ENCODE measurements around the gene PDXK.

PDXK gene

GRCh38 chr21:43801006-43801783, 82.3 kb downstream of the PDXK start:
- no peak overlapping the region for H3K4me3 ChIP-seq (ENCODE audit: low read depth, low read length)
- TF ChIP-seq, protein P1, sequence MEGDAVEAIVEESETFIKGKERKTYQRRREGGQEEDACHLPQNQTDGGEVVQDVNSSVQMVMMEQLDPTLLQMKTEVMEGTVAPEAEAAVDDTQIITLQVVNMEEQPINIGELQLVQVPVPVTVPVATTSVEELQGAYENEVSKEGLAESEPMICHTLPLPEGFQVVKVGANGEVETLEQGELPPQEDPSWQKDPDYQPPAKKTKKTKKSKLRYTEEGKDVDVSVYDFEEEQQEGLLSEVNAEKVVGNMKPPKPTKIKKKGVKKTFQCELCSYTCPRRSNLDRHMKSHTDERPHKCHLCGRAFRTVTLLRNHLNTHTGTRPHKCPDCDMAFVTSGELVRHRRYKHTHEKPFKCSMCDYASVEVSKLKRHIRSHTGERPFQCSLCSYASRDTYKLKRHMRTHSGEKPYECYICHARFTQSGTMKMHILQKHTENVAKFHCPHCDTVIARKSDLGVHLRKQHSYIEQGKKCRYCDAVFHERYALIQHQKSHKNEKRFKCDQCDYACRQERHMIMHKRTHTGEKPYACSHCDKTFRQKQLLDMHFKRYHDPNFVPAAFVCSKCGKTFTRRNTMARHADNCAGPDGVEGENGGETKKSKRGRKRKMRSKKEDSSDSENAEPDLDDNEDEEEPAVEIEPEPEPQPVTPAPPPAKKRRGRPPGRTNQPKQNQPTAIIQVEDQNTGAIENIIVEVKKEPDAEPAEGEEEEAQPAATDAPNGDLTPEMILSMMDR (IDR thresholded peaks at IDR 0.05; ENCODE audit: borderline replicate concordance, insufficient read depth, low read depth, low read length): no peak

GRCh38 chr21:43802713-43803313, 83.9 kb downstream of the PDXK start:
- TF ChIP-seq, protein P1 (IDR thresholded peaks at IDR 0.05; ENCODE audit: borderline replicate concordance, insufficient read depth, low read depth, low read length): no peak
- no peak overlapping the region for H3K4me3 ChIP-seq (ENCODE audit: low read depth, low read length)

GRCh38 chr21:43803558-43804300, 84.8 kb downstream of the PDXK start:
- TF ChIP-seq, protein P1 (IDR thresholded peaks at IDR 0.05; ENCODE audit: borderline replicate concordance, insufficient read depth, low read depth, low read length): no peak
- H3K4me3 ChIP-seq (ENCODE audit: low read depth, low read length): no peak overlapping the region

DNA sequence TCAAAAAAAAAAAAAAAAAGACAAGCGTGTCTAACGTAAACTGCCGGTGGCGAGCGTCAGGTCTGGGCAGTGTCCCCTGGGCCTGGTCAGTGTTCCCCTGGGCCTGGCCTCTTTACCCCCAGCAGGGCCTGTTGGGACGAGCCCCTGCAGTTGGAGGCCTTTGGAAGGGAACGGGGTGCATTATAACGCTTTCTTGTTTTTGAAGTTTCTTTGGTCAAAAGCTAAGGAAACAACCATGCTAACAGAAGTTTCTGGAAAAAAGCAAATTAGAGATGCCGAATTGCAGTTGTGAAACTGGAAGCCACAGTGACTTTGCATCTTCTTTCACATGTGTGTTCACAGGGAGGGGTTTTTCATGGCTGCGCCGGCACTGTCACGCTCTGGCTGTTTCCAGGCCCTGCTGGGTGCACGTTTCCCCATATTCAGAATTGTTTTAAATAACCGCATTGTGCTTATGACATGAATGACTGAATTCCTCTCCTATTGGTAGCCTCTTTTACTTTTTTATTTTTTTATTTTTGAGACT, 86.4 kb downstream of the PDXK start:
- TF ChIP-seq, protein P1 (IDR thresholded peaks at IDR 0.05; ENCODE audit: borderline replicate concordance, insufficient read depth, low read depth, low read length): no peak
- H3K4me3 ChIP-seq (ENCODE audit: low read depth, low read length): no peak overlapping the region

- TF ChIP-seq, protein P1 (IDR thresholded peaks at IDR 0.05; ENCODE audit: borderline replicate concordance, insufficient read depth, low read depth, low read length): no peak
- H3K4me3 ChIP-seq (ENCODE audit: low read depth, low read length): no peak overlapping the region
These were observed 87.2 kb downstream of the PDXK start for GRCh38 chr21:43806017-43806710.

DNA sequence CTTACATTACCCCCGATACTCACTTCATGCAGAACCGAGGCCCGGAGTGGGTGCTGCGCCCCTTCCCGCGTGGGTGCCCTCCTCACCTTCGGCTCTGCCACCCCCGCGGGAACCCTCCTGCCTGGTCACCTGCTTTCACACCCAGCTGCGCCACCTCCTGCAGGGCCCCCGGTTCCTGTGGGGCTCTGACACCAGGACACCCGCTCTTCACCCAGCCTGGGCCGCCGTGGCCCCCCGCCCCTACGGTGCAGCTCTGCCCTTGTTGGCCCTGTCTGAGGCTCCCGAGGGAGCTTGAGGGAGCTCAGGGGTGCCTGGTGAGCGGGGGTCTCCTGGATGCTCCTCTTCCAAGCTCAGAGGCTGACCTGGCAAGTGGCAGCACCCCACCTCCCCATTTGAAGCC, 89.4 kb downstream of the PDXK start:
- no peak overlapping the region for H3K4me3 ChIP-seq (ENCODE audit: low read depth, low read length)
- TF ChIP-seq, protein P1 (IDR thresholded peaks at IDR 0.05; ENCODE audit: borderline replicate concordance, insufficient read depth, low read depth, low read length): no peak

Data from GM12875 (cell line).